Measurements from ENCODE around the gene MAD2L1BP.

GRCh38 chr6:43608807-43609206, 26.8 kb upstream of the MAD2L1BP start:
- peak; percentile 6 for TF ChIP-seq POLR2A (IDR thresholded peaks at IDR 0.05; ENCODE audit: low read length)
- TF ChIP-seq GATA1 (IDR thresholded peaks at IDR 0.05; ENCODE audit: low read depth, low read length), result no peak

All from erythroblast (primary cell).